ENCODE measurements around the gene CORO1C.

The CORO1C gene

GRCh38 chr12:108724054-108724889 lies 7.0 kb downstream of the CORO1C start:
- DNase-seq = no peak

- DNase-seq = no peak
Observed at GRCh38 chr12:108722992-108723766, 8.1 kb downstream of the CORO1C start.

- DNase-seq = no peak
Observed at GRCh38 chr12:108722463-108722862, 8.9 kb downstream of the CORO1C start.

GRCh38 chr12:108721824-108722223 lies 9.5 kb downstream of the CORO1C start:
- no peak for DNase-seq

- DNase-seq = no peak
Observed at GRCh38 chr12:108720757-108721514, 10.4 kb downstream of the CORO1C start.

- no peak for DNase-seq
Observed at GRCh38 chr12:108717243-108717642, 14.1 kb downstream of the CORO1C start.

- DNase-seq = no peak
Observed at GRCh38 chr12:108714866-108715265, 16.5 kb downstream of the CORO1C start.

- no peak for DNase-seq
Observed at GRCh38 chr12:108713471-108713870, 17.8 kb downstream of the CORO1C start.

- DNase-seq = no peak
Observed at GRCh38 chr12:108712925-108713203, 18.5 kb downstream of the CORO1C start.

- DNase-seq = no peak
Observed at GRCh38 chr12:108712165-108712924, 19.0 kb downstream of the CORO1C start.

GRCh38 chr12:108711489-108712164 lies 19.7 kb downstream of the CORO1C start:
- DNase-seq = no peak

- DNase-seq = no peak
Observed at GRCh38 chr12:108709697-108710096, 21.6 kb downstream of the CORO1C start.

- DNase-seq = no peak
Observed at GRCh38 chr12:108704527-108704926, 26.8 kb downstream of the CORO1C start.

GRCh38 chr12:108702595-108703320 lies 28.6 kb downstream of the CORO1C start:
- DNase-seq = no peak

- no peak for DNase-seq
Observed at GRCh38 chr12:108701779-108702441, 29.4 kb downstream of the CORO1C start.

- peak in 1 of 2 experiments; percentile 39 for DNase-seq
Observed at GRCh38 chr12:108700833-108701541, 30.3 kb downstream of the CORO1C start.

- DNase-seq = no peak
Observed at GRCh38 chr12:108699955-108700563, 31.3 kb downstream of the CORO1C start.

GRCh38 chr12:108697905-108698304 lies 33.4 kb downstream of the CORO1C start:
- DNase-seq = peak in 1 of 2 experiments; percentile 25

- no peak for DNase-seq
Observed at GRCh38 chr12:108696996-108697290, 34.4 kb downstream of the CORO1C start.
